CD8-positive, alpha-beta memory T cell (primary cell): ENCODE data around the gene SUPV3L1. TPM values are rescaled to one million over a fixed set of nuclear protein-coding genes. Genes with fewer than 3 reads are reported as not detected.
"Not testable (repeated sequence)": the region's sequence is repeated elsewhere in the genome, so short reads cannot be mapped to it uniquely, and the experiment has no call there.

Experiments
- CTCF ChIA-PET: fragments of 350-600 bp; sonication (Branson Sonifier 250); formaldehyde crosslinking; loops from one replicate; lab custom pipeline; 2021; ENCODE audit warnings: antibody characterized with exemption; lab: Charles Lee
- POLR2A ChIA-PET: fragments of 350-600 bp; sonication (Branson Sonifier 250); formaldehyde crosslinking; loops from one replicate; lab custom pipeline; 2021; ENCODE audit warnings: antibody characterized with exemption; lab: Charles Lee
- DNase-seq, 5 donors: peaks; one replicate each; pipeline versions ENCODE4 v3.0.0 to v3.0.0-alpha.2; 2020 to 2022; ENCODE audit warnings: mixed read lengths in 1 of 5
- H3K27ac ChIP-seq: one replicate; pipeline ENCODE4 v1.7.0; 2013; ENCODE audit warnings: low read depth, mild to moderate bottlenecking, low read length, moderate library complexity
- H3K27me3 ChIP-seq: 2 replicates; pipeline ENCODE4 v1.7.0; 2013; ENCODE audit warnings: low read length, mild to moderate bottlenecking; ENCODE audit not compliant: insufficient read depth, poor library complexity, severe bottlenecking
- H3K36me3 ChIP-seq: 2 replicates; pipeline ENCODE4 v1.7.0; 2013; ENCODE audit warnings: mild to moderate bottlenecking, low read length, moderate library complexity; ENCODE audit not compliant: insufficient read depth
- H3K4me1 ChIP-seq: 2 replicates; pipeline ENCODE4 v1.7.0; 2013; ENCODE audit warnings: mild to moderate bottlenecking, low read length, moderate library complexity; ENCODE audit not compliant: insufficient read depth
- H3K4me3 ChIP-seq: 2 replicates; pipeline ENCODE4 v1.7.0; 2013; ENCODE audit warnings: mild to moderate bottlenecking, low read length
- H3K9me3 ChIP-seq: 2 replicates; pipeline ENCODE4 v1.7.0; 2013; ENCODE audit warnings: mild to moderate bottlenecking, low read length
- H3K27ac Mint-ChIP-seq, 8 donors: one replicate each; pipeline ENCODE4 v1.8.0; 2020 to 2021; ENCODE audit warnings: mixed read lengths in 8 of 8, mild to moderate bottlenecking in 6 of 8, inconsistent platforms in 3 of 8, moderate library complexity in 3 of 8
- H3K27me3 Mint-ChIP-seq, 2 donors: one replicate each; pipeline ENCODE4 v1.8.0; 2020 to 2021; ENCODE audit warnings: mixed read lengths in 2 of 2, mild to moderate bottlenecking in 1 of 2, moderate library complexity in 1 of 2
- H3K36me3 Mint-ChIP-seq, 3 donors: one replicate each; pipeline ENCODE4 v1.8.0; 2020 to 2021; ENCODE audit warnings: mixed read lengths in 3 of 3, inconsistent platforms in 1 of 3, mild to moderate bottlenecking in 1 of 3
- H3K4me1 Mint-ChIP-seq, 3 donors: one replicate each; pipeline ENCODE4 v1.8.0; 2020 to 2021; ENCODE audit warnings: mixed read lengths in 3 of 3, inconsistent platforms in 1 of 3, mild to moderate bottlenecking in 1 of 3
- H3K4me3 Mint-ChIP-seq, 7 donors: one replicate each; pipeline ENCODE4 v1.8.0; 2020 to 2021; ENCODE audit warnings: mixed read lengths in 7 of 7, mild to moderate bottlenecking in 6 of 7, moderate library complexity in 4 of 7, inconsistent platforms in 2 of 7
- H3K9me3 Mint-ChIP-seq, 5 donors: one replicate each; pipeline ENCODE4 v1.8.0; 2020 to 2022; ENCODE audit warnings: mixed read lengths in 5 of 5, mild to moderate bottlenecking in 3 of 5, moderate library complexity in 2 of 5, inconsistent platforms in 1 of 5
- polyA plus RNA-seq: library from polyadenylated mRNA; unstranded; fragments of 300-500 nt; fragmentation: Illumina TruSeq; gene quantifications from one replicate; pipeline ENCODE4 v1.2.3, GENCODE V29; 2021
- total RNA-seq, 2 experiments: library from RNA; stranded (reverse); gene quantifications; one replicate each; pipeline ENCODE4 v1.2.3, GENCODE V29; 2021

The SUPV3L1 gene
- total and polyA plus RNA-seq, 3 experiments from 2014 or later = 25.1 to 51.0 (median 50.0) TPM

DNA sequence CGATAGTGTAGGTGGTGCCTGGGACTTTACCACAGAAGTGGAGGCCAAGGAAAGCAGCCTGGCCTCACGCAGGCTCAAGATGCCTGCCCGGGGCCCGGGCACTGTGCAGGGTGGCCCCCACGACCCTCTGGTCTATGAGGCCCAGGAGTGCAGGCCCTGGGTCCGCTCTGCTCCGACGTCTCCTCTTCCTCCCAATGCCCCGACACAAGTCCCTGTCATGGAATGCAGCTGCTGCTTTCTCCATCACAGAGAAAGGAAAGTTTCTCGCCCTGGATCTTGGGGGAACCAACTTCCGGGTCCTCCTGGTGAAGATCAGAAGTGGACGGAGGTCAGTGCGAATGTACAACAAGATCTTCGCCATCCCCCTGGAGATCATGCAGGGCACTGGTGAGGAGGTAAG, 70.0 kb downstream of the SUPV3L1 start:
- ChIA-PET POLR2A (no interaction called here), CTCF (no interaction called here)
- Mint-ChIP-seq H3K27ac (no peak overlapping the region), H3K36me3 (peaks cover 2 to 5% (median 5%) of the 10 kb centered on the region in 3 donors), H3K4me1 (no peaks in the 10 kb centered on the region), H3K27me3 (peaks cover 0 to 4% of the 10 kb centered on the region in 2 donors), H3K4me3 (no peak overlapping the region), H3K9me3 (no peaks in the 10 kb centered on the region)
- Histone ChIP-seq H3K36me3 (no peaks in the 10 kb centered on the region), H3K27me3 (no peaks in the 10 kb centered on the region), H3K4me3 (no peak overlapping the region), H3K4me1 (no peaks in the 10 kb centered on the region), H3K9me3 (no peaks in the 10 kb centered on the region), H3K27ac (no peak overlapping the region)
- no peak for DNase-seq

DNA sequence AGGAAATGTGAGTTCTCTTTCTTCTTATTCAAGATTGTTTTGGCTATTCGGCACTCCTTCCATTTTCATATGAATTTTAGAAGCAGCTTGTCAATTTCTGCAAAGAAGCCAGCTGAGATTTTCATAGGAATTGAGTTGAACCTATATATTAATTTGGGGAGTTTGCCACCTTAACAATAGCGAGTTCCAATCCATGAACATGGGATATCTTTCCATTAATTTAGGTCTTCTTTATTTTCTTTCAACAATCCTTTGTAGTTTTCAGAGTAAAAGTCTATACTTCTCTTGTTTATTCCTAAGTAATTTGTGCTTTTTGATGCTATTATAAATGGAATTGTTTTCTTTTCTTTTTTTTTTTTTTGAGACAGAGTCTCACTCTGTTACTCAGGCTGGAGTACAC, 71.4 kb downstream of the SUPV3L1 start:
- H3K27ac Mint-ChIP-seq, H3K4me1 Mint-ChIP-seq, H3K4me1 ChIP-seq, H3K4me3 ChIP-seq, H3K36me3 ChIP-seq, H3K27me3 Mint-ChIP-seq, POLR2A ChIA-PET, H3K4me3 Mint-ChIP-seq, DNase-seq, H3K9me3 ChIP-seq, H3K36me3 Mint-ChIP-seq, H3K27ac ChIP-seq, H3K9me3 Mint-ChIP-seq, H3K27me3 ChIP-seq: not testable (repeated sequence)
- CTCF ChIA-PET = interaction anchor here (1.2 kb wide), 2 partner anchors 9 to 139 kb away, joined by 3 read pairs; no protein-coding TSS in a partner anchor

DNA sequence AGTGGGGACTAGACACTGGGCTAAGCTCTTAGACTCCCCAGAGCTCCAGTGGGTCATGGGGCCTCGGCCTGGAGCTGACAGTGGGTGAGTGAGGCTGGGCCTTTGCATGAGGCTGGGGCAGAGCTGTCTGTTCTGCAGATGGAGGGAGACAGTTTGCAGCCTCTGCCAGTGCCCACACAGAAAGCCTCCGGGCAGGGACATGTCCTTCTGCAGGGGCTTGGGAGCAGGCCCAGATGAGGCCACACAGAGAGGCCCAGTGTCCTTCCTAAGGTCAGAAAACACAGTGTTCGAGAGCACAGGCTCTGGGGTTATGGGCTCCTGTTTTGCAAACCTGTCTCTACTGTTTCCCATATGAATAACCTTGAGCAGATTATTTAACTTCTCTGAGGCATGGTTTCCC, 73.1 kb downstream of the SUPV3L1 start:
- Histone ChIP-seq H3K4me1 (no peaks in the 10 kb centered on the region), H3K27me3 (no peaks in the 10 kb centered on the region), H3K27ac (no peak overlapping the region), H3K4me3 (no peak overlapping the region), H3K36me3 (no peaks in the 10 kb centered on the region), H3K9me3 (no peaks in the 10 kb centered on the region)
- ChIA-PET POLR2A (no interaction called here), CTCF (interaction anchor here (0.8 to 1.6 kb wide), 2 partner anchors 35 to 139 kb away, joined by 3 read pairs; no protein-coding TSS in a partner anchor)
- Mint-ChIP-seq H3K27me3 (peaks cover 0 to 4% of the 10 kb centered on the region in 2 donors), H3K27ac (no peak overlapping the region), H3K9me3 (no peaks in the 10 kb centered on the region), H3K36me3 (peaks cover 2 to 5% (median 5%) of the 10 kb centered on the region in 3 donors), H3K4me1 (no peaks in the 10 kb centered on the region), H3K4me3 (no peak overlapping the region)
- no peak for DNase-seq

GRCh38 chr10:69254877-69255276, 74.8 kb downstream of the SUPV3L1 start:
- ChIA-PET CTCF (interaction anchor here (1.0 kb wide), 1 partner anchor 22 kb away, joined by 3 read pairs; no protein-coding TSS in a partner anchor), POLR2A (no interaction called here)
- H3K9me3 ChIP-seq = no peaks in the 10 kb centered on the region
- no peaks in the 10 kb centered on the region for H3K27me3 ChIP-seq
- Mint-ChIP-seq H3K27me3 (peaks cover 0 to 2% of the 10 kb centered on the region in 2 donors), H3K4me1 (no peaks in the 10 kb centered on the region), H3K4me3 (no peak overlapping the region), H3K36me3 (peaks cover 0 to 5% (median 5%) of the 10 kb centered on the region in 3 donors), H3K27ac (peak overlapping the region in 1 of 8 donors; percentile 74), H3K9me3 (no peaks in the 10 kb centered on the region)
- no peak overlapping the region for H3K4me3 ChIP-seq
- H3K4me1 ChIP-seq = no peaks in the 10 kb centered on the region
- DNase-seq = no peak
- H3K36me3 ChIP-seq = no peaks in the 10 kb centered on the region
- no peak overlapping the region for H3K27ac ChIP-seq

Other genes with a start within 250 kb of the SUPV3L1 start
- 100 to 1,000 TPM; 275 to 286 TPM for gene DDX21, start 224.1 kb upstream of the SUPV3L1 start, total RNA-seq
- gene DDX21, start 224.1 kb upstream of the SUPV3L1 start, polyA plus RNA-seq = 23.1 TPM
- 10 to 100 TPM; 19.3 to 21.0 TPM for gene KIFBP, start 191.4 kb upstream of the SUPV3L1 start, total RNA-seq
- 5.2 TPM for gene KIFBP, start 191.4 kb upstream of the SUPV3L1 start, polyA plus RNA-seq
- 100 to 1,000 TPM; 659 to 662 TPM for gene SRGN, start 92.1 kb upstream of the SUPV3L1 start, total RNA-seq
- gene SRGN, start 92.1 kb upstream of the SUPV3L1 start, polyA plus RNA-seq = 274 TPM
- gene VPS26A, start 56.1 kb upstream of the SUPV3L1 start, total RNA-seq = 10 to 100 TPM; 44.8 to 46.7 TPM
- 38.6 TPM for gene VPS26A, start 56.1 kb upstream of the SUPV3L1 start, polyA plus RNA-seq
- under 1 TPM in 1 of 2 experiments, not detected in 1; 0.15 TPM for gene HKDC1, start 40.1 kb downstream of the SUPV3L1 start, total RNA-seq
- gene HKDC1, start 40.1 kb downstream of the SUPV3L1 start, polyA plus RNA-seq = 3.0 TPM
- gene HK1, start 98.3 kb downstream of the SUPV3L1 start, total RNA-seq = 100 to 1,000 TPM; 151 to 153 TPM
- 144 TPM for gene HK1, start 98.3 kb downstream of the SUPV3L1 start, polyA plus RNA-seq
- not detected for gene TACR2, start 236.7 kb downstream of the SUPV3L1 start, total RNA-seq
- not detected for gene TACR2, start 236.7 kb downstream of the SUPV3L1 start, polyA plus RNA-seq